ENCODE results near the gene CDKAL1.

DNA sequence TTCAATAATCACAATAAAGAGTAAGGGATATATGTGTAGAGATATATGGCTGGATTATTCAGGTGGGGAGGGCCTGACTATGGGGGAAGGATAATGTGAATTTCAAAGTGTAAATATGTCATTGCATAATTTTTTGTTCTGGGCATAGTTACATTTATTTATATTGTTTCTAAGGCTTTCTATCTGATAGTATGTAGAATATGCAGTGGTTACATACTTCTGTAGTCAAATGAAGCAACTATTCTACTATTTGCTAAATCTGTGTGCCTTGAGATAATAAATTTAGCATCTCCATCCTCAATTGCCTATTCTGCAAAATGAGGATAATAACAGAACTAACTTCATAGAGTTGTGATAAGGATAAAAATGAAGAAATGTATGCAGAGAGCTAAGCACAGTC, 359.2 kb downstream of the CDKAL1 start:
- TF ChIP-seq HDAC1 (CRISPR knock-in tag; IDR thresholded peaks at IDR 0.05) (no peak), BRD4 (CRISPR knock-in tag; IDR thresholded peaks at IDR 0.05) (no peak), TAF1 (CRISPR knock-in tag; IDR thresholded peaks at IDR 0.05) (no peak), NFE2L2 (IDR thresholded peaks at IDR 0.05; ENCODE audit: low read length) (no peak), JUND (CRISPR knock-in tag; IDR thresholded peaks at IDR 0.05) (no peak), ZNF263 (CRISPR knock-in tag; IDR thresholded peaks at IDR 0.05) (no peak), PPARG (CRISPR knock-in tag; conservative IDR thresholded peaks at IDR 0.05) (no peak), CEBPB (IDR thresholded peaks at IDR 0.05; ENCODE audit: borderline replicate concordance, low read depth, low read length) (no peak), NFE2 (CRISPR knock-in tag; IDR thresholded peaks at IDR 0.05) (no peak), SOX5 (CRISPR knock-in tag; IDR thresholded peaks at IDR 0.05; ENCODE audit: borderline replicate concordance) (no peak), CREB1 (IDR thresholded peaks at IDR 0.05) (no peak), CREB1 (CRISPR knock-in tag; IDR thresholded peaks at IDR 0.05) (no peak)
- TF ChIP-seq, protein P1, sequence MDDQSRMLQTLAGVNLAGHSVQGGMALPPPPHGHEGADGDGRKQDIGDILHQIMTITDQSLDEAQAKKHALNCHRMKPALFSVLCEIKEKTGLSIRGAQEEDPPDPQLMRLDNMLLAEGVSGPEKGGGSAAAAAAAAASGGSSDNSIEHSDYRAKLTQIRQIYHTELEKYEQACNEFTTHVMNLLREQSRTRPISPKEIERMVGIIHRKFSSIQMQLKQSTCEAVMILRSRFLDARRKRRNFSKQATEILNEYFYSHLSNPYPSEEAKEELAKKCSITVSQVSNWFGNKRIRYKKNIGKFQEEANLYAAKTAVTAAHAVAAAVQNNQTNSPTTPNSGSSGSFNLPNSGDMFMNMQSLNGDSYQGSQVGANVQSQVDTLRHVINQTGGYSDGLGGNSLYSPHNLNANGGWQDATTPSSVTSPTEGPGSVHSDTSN (CRISPR knock-in tag; IDR thresholded peaks at IDR 0.05; ENCODE audit: borderline replicate concordance), result no peak
- TF ChIP-seq, protein P2, sequence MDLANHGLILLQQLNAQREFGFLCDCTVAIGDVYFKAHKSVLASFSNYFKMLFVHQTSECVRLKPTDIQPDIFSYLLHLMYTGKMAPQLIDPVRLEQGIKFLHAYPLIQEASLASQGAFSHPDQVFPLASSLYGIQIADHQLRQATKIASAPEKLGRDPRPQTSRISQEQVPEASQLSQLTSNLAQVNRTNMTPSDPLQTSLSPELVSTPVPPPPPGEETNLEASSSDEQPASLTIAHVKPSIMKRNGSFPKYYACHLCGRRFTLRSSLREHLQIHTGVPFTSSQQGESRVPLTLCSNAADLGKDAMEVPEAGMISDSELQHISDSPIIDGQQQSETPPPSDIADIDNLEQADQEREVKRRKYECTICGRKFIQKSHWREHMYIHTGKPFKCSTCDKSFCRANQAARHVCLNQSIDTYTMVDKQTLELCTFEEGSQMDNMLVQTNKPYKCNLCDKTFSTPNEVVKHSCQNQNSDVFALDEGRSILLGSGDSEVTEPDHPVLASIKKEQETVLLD (CRISPR knock-in tag; IDR thresholded peaks at IDR 0.05; ENCODE audit: low read depth), result no peak
- TF ChIP-seq, protein P3, sequence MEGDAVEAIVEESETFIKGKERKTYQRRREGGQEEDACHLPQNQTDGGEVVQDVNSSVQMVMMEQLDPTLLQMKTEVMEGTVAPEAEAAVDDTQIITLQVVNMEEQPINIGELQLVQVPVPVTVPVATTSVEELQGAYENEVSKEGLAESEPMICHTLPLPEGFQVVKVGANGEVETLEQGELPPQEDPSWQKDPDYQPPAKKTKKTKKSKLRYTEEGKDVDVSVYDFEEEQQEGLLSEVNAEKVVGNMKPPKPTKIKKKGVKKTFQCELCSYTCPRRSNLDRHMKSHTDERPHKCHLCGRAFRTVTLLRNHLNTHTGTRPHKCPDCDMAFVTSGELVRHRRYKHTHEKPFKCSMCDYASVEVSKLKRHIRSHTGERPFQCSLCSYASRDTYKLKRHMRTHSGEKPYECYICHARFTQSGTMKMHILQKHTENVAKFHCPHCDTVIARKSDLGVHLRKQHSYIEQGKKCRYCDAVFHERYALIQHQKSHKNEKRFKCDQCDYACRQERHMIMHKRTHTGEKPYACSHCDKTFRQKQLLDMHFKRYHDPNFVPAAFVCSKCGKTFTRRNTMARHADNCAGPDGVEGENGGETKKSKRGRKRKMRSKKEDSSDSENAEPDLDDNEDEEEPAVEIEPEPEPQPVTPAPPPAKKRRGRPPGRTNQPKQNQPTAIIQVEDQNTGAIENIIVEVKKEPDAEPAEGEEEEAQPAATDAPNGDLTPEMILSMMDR (CRISPR knock-in tag; IDR thresholded peaks at IDR 0.05), result no peak
